Measurements from ENCODE around the gene GGA3.
"Not testable (repeated sequence)": the region's sequence is repeated elsewhere in the genome, so short reads cannot be mapped to it uniquely, and the experiment has no call there.

GGA3 gene

GRCh38 chr17:75225016-75225415, 36.4 kb downstream of the GGA3 start:
- Histone ChIP-seq H3K27me3 (ENCODE audit: control insufficient read depth in 1 of 2, insufficient read depth in 2 of 2, low read length in 2 of 2) (no peaks in the 10 kb centered on the region), H3K27ac (ENCODE audit: low read depth, low read length) (no peak overlapping the region), H3K4me1 (ENCODE audit: control insufficient read depth in 1 of 2, insufficient read depth in 2 of 2, low read length in 2 of 2) (peaks cover 0 to 5% of the 10 kb centered on the region in 2 donors), H3K9ac (ENCODE audit: low read depth in 1 of 2, low read length in 2 of 2) (no peak overlapping the region), H3K4me3 (ENCODE audit: low read depth in 1 of 2, low read length in 2 of 2) (no peak overlapping the region), H3K36me3 (ENCODE audit: control insufficient read depth in 1 of 2, insufficient read depth in 2 of 2, low read length in 2 of 2) (peaks cover 24 to 66% of the 10 kb centered on the region in 2 donors), H3K9me3 (ENCODE audit: control insufficient read depth in 1 of 2, low read length in 2 of 2) (no peaks in the 10 kb centered on the region)

GRCh38 chr17:75219815-75220214, 41.6 kb downstream of the GGA3 start:
- H3K9ac ChIP-seq (ENCODE audit: low read depth in 1 of 2, low read length in 2 of 2), result no peak overlapping the region
- H3K4me3 ChIP-seq (ENCODE audit: low read depth in 1 of 2, low read length in 2 of 2), result no peak overlapping the region
- H3K27ac ChIP-seq (ENCODE audit: low read depth, low read length), result no peak overlapping the region
- peaks cover 29 to 69% of the 10 kb centered on the region in 2 donors for H3K36me3 ChIP-seq (ENCODE audit: control insufficient read depth in 1 of 2, insufficient read depth in 2 of 2, low read length in 2 of 2)
- H3K4me1 ChIP-seq (ENCODE audit: control insufficient read depth in 1 of 2, insufficient read depth in 2 of 2, low read length in 2 of 2), result no peaks in the 10 kb centered on the region
- H3K27me3 ChIP-seq (ENCODE audit: control insufficient read depth in 1 of 2, insufficient read depth in 2 of 2, low read length in 2 of 2), result no peaks in the 10 kb centered on the region
- H3K9me3 ChIP-seq (ENCODE audit: control insufficient read depth in 1 of 2, low read length in 2 of 2), result no peaks in the 10 kb centered on the region

GRCh38 chr17:75218131-75218530, 43.3 kb downstream of the GGA3 start:
- H3K27me3 ChIP-seq (ENCODE audit: control insufficient read depth in 1 of 2, insufficient read depth in 2 of 2, low read length in 2 of 2), result no peaks in the 10 kb centered on the region
- H3K9me3 ChIP-seq (ENCODE audit: control insufficient read depth in 1 of 2, low read length in 2 of 2), result no peaks in the 10 kb centered on the region
- H3K4me1 ChIP-seq (ENCODE audit: control insufficient read depth in 1 of 2, insufficient read depth in 2 of 2, low read length in 2 of 2), result no peaks in the 10 kb centered on the region
- H3K36me3 ChIP-seq (ENCODE audit: control insufficient read depth in 1 of 2, insufficient read depth in 2 of 2, low read length in 2 of 2), result peaks cover 35 to 74% of the 10 kb centered on the region in 2 donors
- H3K4me3 ChIP-seq (ENCODE audit: low read depth in 1 of 2, low read length in 2 of 2), result no peak overlapping the region
- H3K9ac ChIP-seq (ENCODE audit: low read depth in 1 of 2, low read length in 2 of 2), result no peak overlapping the region
- no peak overlapping the region for H3K27ac ChIP-seq (ENCODE audit: low read depth, low read length)

GRCh38 chr17:75209061-75209460, 52.3 kb downstream of the GGA3 start:
- Histone ChIP-seq H3K27me3 (ENCODE audit: control insufficient read depth in 1 of 2, insufficient read depth in 2 of 2, low read length in 2 of 2) (no peaks in the 10 kb centered on the region), H3K9ac (ENCODE audit: low read depth in 1 of 2, low read length in 2 of 2) (no peak overlapping the region), H3K9me3 (ENCODE audit: control insufficient read depth in 1 of 2, low read length in 2 of 2) (no peaks in the 10 kb centered on the region), H3K36me3 (ENCODE audit: control insufficient read depth in 1 of 2, insufficient read depth in 2 of 2, low read length in 2 of 2) (peaks cover 17 to 38% of the 10 kb centered on the region in 2 donors), H3K27ac (ENCODE audit: low read depth, low read length) (no peak overlapping the region), H3K4me3 (ENCODE audit: low read depth in 1 of 2, low read length in 2 of 2) (no peak overlapping the region), H3K4me1 (ENCODE audit: control insufficient read depth in 1 of 2, insufficient read depth in 2 of 2, low read length in 2 of 2) (peaks cover 0 to 12% of the 10 kb centered on the region in 2 donors)

GRCh38 chr17:75208161-75208560, 53.2 kb downstream of the GGA3 start:
- peak overlapping the region in 1 of 2 donors; percentile 16 for H3K9ac ChIP-seq (ENCODE audit: low read depth in 1 of 2, low read length in 2 of 2)
- no peak overlapping the region for H3K27ac ChIP-seq (ENCODE audit: low read depth, low read length)
- H3K36me3 ChIP-seq (ENCODE audit: control insufficient read depth in 1 of 2, insufficient read depth in 2 of 2, low read length in 2 of 2), result peaks cover 16 to 32% of the 10 kb centered on the region in 2 donors
- peaks cover 0 to 12% of the 10 kb centered on the region in 2 donors for H3K4me1 ChIP-seq (ENCODE audit: control insufficient read depth in 1 of 2, insufficient read depth in 2 of 2, low read length in 2 of 2)
- no peak overlapping the region for H3K4me3 ChIP-seq (ENCODE audit: low read depth in 1 of 2, low read length in 2 of 2)
- no peaks in the 10 kb centered on the region for H3K27me3 ChIP-seq (ENCODE audit: control insufficient read depth in 1 of 2, insufficient read depth in 2 of 2, low read length in 2 of 2)
- no peaks in the 10 kb centered on the region for H3K9me3 ChIP-seq (ENCODE audit: control insufficient read depth in 1 of 2, low read length in 2 of 2)

- Histone ChIP-seq H3K4me1 (ENCODE audit: control insufficient read depth in 1 of 2, insufficient read depth in 2 of 2, low read length in 2 of 2) (peaks cover 0 to 12% of the 10 kb centered on the region in 2 donors), H3K27ac (ENCODE audit: low read depth, low read length) (no peak overlapping the region), H3K4me3 (ENCODE audit: low read depth in 1 of 2, low read length in 2 of 2) (no peak overlapping the region), H3K27me3 (ENCODE audit: control insufficient read depth in 1 of 2, insufficient read depth in 2 of 2, low read length in 2 of 2) (no peaks in the 10 kb centered on the region), H3K9ac (ENCODE audit: low read depth in 1 of 2, low read length in 2 of 2) (peak overlapping the region in 1 of 2 donors; percentile 16), H3K36me3 (ENCODE audit: control insufficient read depth in 1 of 2, insufficient read depth in 2 of 2, low read length in 2 of 2) (peaks cover 16 to 28% of the 10 kb centered on the region in 2 donors), H3K9me3 (ENCODE audit: control insufficient read depth in 1 of 2, low read length in 2 of 2) (no peaks in the 10 kb centered on the region)
Measured at GRCh38 chr17:75207760-75208159, 53.6 kb downstream of the GGA3 start.

GRCh38 chr17:75207050-75207407, 54.4 kb downstream of the GGA3 start:
- H3K9ac ChIP-seq (ENCODE audit: low read depth in 1 of 2, low read length in 2 of 2), result not testable (repeated sequence)

GRCh38 chr17:75205793-75206163, 55.6 kb downstream of the GGA3 start:
- Histone ChIP-seq H3K9ac (ENCODE audit: low read depth in 1 of 2, low read length in 2 of 2) (peak overlapping the region; percentile 97 to 100), H3K4me1 (ENCODE audit: control insufficient read depth in 1 of 2, insufficient read depth in 2 of 2, low read length in 2 of 2) (peaks cover 0 to 12% of the 10 kb centered on the region in 2 donors), H3K27ac (ENCODE audit: low read depth, low read length) (peak overlapping the region; percentile 97), H3K4me3 (ENCODE audit: low read depth in 1 of 2, low read length in 2 of 2) (peak overlapping the region; percentile 96 to 100), H3K36me3 (ENCODE audit: control insufficient read depth in 1 of 2, insufficient read depth in 2 of 2, low read length in 2 of 2) (peaks cover 7 to 15% of the 10 kb centered on the region in 2 donors), H3K9me3 (ENCODE audit: control insufficient read depth in 1 of 2, low read length in 2 of 2) (no peaks in the 10 kb centered on the region), H3K27me3 (ENCODE audit: control insufficient read depth in 1 of 2, insufficient read depth in 2 of 2, low read length in 2 of 2) (no peaks in the 10 kb centered on the region)

More at GRCh38 chr17:75207050-75207407, 54.4 kb downstream of the GGA3 start:
- H3K27ac ChIP-seq (ENCODE audit: low read depth, low read length); H3K27me3 ChIP-seq (ENCODE audit: control insufficient read depth in 1 of 2, insufficient read depth in 2 of 2, low read length in 2 of 2); H3K9me3 ChIP-seq (ENCODE audit: control insufficient read depth in 1 of 2, low read length in 2 of 2); H3K4me3 ChIP-seq (ENCODE audit: low read depth in 1 of 2, low read length in 2 of 2): not testable (repeated sequence)
- H3K4me1 ChIP-seq (ENCODE audit: control insufficient read depth in 1 of 2, insufficient read depth in 2 of 2, low read length in 2 of 2), result peaks cover 0 to 12% of the 10 kb centered on the region in 2 donors
- H3K36me3 ChIP-seq (ENCODE audit: control insufficient read depth in 1 of 2, insufficient read depth in 2 of 2, low read length in 2 of 2), result peaks cover 11 to 21% of the 10 kb centered on the region in 2 donors

GRCh38 chr17:75205037-75205792, 56.2 kb downstream of the GGA3 start, which contains the start of gene NUP85:
TSS of gene NUP85 (plus strand) at chr17:75205679. CDS start at chr17:75205762, 83 bp downstream.
- Histone ChIP-seq H3K27me3 (ENCODE audit: control insufficient read depth in 1 of 2, insufficient read depth in 2 of 2, low read length in 2 of 2) (no peaks in the 10 kb centered on the region), H3K4me1 (ENCODE audit: control insufficient read depth in 1 of 2, insufficient read depth in 2 of 2, low read length in 2 of 2) (peaks cover 0 to 12% of the 10 kb centered on the region in 2 donors), H3K36me3 (ENCODE audit: control insufficient read depth in 1 of 2, insufficient read depth in 2 of 2, low read length in 2 of 2) (peaks cover 7 to 11% of the 10 kb centered on the region in 2 donors), H3K9me3 (ENCODE audit: control insufficient read depth in 1 of 2, low read length in 2 of 2) (no peaks in the 10 kb centered on the region), H3K4me3 (ENCODE audit: low read depth in 1 of 2, low read length in 2 of 2) (peak within 1 kb of the TSS; percentile 96 to 100), H3K27ac (ENCODE audit: low read depth, low read length) (peak within 1 kb of the TSS; percentile 97), H3K9ac (ENCODE audit: low read depth in 1 of 2, low read length in 2 of 2) (peak within 1 kb of the TSS; percentile 97 to 100)

- no peaks in the 10 kb centered on the region for H3K36me3 ChIP-seq (ENCODE audit: control insufficient read depth in 1 of 2, insufficient read depth in 2 of 2, low read length in 2 of 2)
- no peak overlapping the region for H3K4me3 ChIP-seq (ENCODE audit: low read depth in 1 of 2, low read length in 2 of 2)
- no peaks in the 10 kb centered on the region for H3K9me3 ChIP-seq (ENCODE audit: control insufficient read depth in 1 of 2, low read length in 2 of 2)
- H3K27ac ChIP-seq (ENCODE audit: low read depth, low read length), result no peak overlapping the region
- H3K9ac ChIP-seq (ENCODE audit: low read depth in 1 of 2, low read length in 2 of 2), result no peak overlapping the region
- peaks cover 0 to 2% of the 10 kb centered on the region in 2 donors for H3K4me1 ChIP-seq (ENCODE audit: control insufficient read depth in 1 of 2, insufficient read depth in 2 of 2, low read length in 2 of 2)
- no peaks in the 10 kb centered on the region for H3K27me3 ChIP-seq (ENCODE audit: control insufficient read depth in 1 of 2, insufficient read depth in 2 of 2, low read length in 2 of 2)
Measured at GRCh38 chr17:75199886-75200618, 61.4 kb downstream of the GGA3 start.
